ENCODE measurements around the gene EBF3. TPM values are rescaled to one million over a fixed set of nuclear protein-coding genes. Genes with fewer than 3 reads are reported as not detected.

Gene EBF3
- total RNA-seq, 1 experiment from 2014 or later: not detected

DNA sequence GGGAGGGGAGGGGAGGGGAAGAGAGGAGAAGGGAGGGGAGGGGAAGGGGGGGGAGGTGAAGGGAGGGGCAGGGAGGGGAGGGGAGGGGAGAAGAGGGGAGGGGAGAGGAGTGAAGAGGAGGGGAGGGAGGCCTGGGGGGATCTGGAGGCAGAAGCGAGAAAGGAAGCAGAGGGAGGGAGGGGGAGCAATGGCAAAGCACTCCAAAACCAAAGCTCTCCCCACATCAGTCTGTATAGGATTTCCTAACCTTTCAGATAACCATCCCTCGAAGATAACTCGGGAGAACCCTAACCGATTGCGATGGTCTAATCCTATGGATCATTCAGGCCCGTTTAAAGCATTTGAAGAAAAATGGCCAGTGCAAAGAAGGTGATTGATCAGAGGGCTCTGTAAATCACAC, 19.0 kb downstream of the EBF3 start:
- Histone ChIP-seq H2AFZ (ENCODE audit: low read length) (no peak overlapping the region), H3F3A (ENCODE audit: low read length, unreplicated experiment) (no peaks in the 10 kb centered on the region), H3K36me3 (ENCODE audit: low read depth, low read length) (no peaks in the 10 kb centered on the region), H3K27me3 (ENCODE audit: low read length) (no peaks in the 10 kb centered on the region), H3K27ac (ENCODE audit: low read length) (no peak overlapping the region), H3K4me1 (ENCODE audit: insufficient read depth, low read length) (no peaks in the 10 kb centered on the region), H3K9me2 (replicated peaks; ENCODE audit: low read length) (no peaks in the 10 kb centered on the region), H3K79me2 (ENCODE audit: low read length) (no peaks in the 10 kb centered on the region), H3K9me3 (ENCODE audit: low read length) (no peaks in the 10 kb centered on the region), H4K20me1 (ENCODE audit: low read length) (no peaks in the 10 kb centered on the region), H3K4me2 (ENCODE audit: low read length) (no peak overlapping the region), H3K4me3 (ENCODE audit: low read length) (no peak overlapping the region), H3K9ac (ENCODE audit: low read length) (no peak overlapping the region)
- DNase-seq (no peak), ATAC-seq (no peak)
- TF ChIP-seq EZH2 (IDR thresholded peaks at IDR 0.05; ENCODE audit: low read length, unreplicated experiment): no peak
- TF ChIP-seq EZH2phosphoT487 (IDR thresholded peaks at IDR 0.05; ENCODE audit: borderline replicate concordance, low read length): no peak
- TF ChIP-seq, protein P1, sequence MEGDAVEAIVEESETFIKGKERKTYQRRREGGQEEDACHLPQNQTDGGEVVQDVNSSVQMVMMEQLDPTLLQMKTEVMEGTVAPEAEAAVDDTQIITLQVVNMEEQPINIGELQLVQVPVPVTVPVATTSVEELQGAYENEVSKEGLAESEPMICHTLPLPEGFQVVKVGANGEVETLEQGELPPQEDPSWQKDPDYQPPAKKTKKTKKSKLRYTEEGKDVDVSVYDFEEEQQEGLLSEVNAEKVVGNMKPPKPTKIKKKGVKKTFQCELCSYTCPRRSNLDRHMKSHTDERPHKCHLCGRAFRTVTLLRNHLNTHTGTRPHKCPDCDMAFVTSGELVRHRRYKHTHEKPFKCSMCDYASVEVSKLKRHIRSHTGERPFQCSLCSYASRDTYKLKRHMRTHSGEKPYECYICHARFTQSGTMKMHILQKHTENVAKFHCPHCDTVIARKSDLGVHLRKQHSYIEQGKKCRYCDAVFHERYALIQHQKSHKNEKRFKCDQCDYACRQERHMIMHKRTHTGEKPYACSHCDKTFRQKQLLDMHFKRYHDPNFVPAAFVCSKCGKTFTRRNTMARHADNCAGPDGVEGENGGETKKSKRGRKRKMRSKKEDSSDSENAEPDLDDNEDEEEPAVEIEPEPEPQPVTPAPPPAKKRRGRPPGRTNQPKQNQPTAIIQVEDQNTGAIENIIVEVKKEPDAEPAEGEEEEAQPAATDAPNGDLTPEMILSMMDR (conservative IDR thresholded peaks at IDR 0.05; ENCODE audit: low read depth, low read length): no peak
- CTCF ChIA-PET: no interaction called here
- POLR2A ChIA-PET (ENCODE audit: unreplicated experiment): no interaction called here
- BruUV-seq (replicated peaks): no TSS peak
- intact Hi-C loops (cut with micrococcal nuclease): no loop called here

DNA sequence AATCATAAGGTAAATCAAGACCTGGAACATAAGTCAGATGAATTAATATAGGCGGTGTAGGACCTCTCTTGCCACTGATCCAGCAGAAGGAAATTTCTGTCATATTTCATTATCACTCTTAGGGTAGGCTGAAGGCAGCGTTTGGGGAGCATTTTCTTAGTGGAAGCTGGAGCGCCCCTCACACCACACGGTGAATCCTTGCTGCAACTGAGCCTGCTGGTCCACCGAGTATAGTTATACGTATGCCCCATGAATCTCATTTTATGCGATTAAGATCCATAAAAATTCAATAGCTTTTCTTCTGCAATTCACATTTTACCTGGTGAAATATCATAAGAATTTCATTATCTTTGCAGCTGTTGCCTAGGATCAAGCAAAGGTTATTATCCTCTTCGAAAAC, 19.6 kb downstream of the EBF3 start:
- BruUV-seq (replicated peaks): no TSS peak
- ATAC-seq (no peak), DNase-seq (no peak)
- Histone ChIP-seq H4K20me1 (ENCODE audit: low read length) (no peaks in the 10 kb centered on the region), H3K4me3 (ENCODE audit: low read length) (no peak overlapping the region), H3K27me3 (ENCODE audit: low read length) (no peaks in the 10 kb centered on the region), H3K9me2 (replicated peaks; ENCODE audit: low read length) (no peaks in the 10 kb centered on the region), H3K4me1 (ENCODE audit: insufficient read depth, low read length) (no peaks in the 10 kb centered on the region), H3K9me3 (ENCODE audit: low read length) (no peaks in the 10 kb centered on the region), H3F3A (ENCODE audit: low read length, unreplicated experiment) (no peaks in the 10 kb centered on the region), H3K27ac (ENCODE audit: low read length) (no peak overlapping the region), H3K4me2 (ENCODE audit: low read length) (no peak overlapping the region), H2AFZ (ENCODE audit: low read length) (no peak overlapping the region), H3K36me3 (ENCODE audit: low read depth, low read length) (no peaks in the 10 kb centered on the region), H3K79me2 (ENCODE audit: low read length) (no peaks in the 10 kb centered on the region), H3K9ac (ENCODE audit: low read length) (no peak overlapping the region)
- ChIA-PET CTCF (no interaction called here), POLR2A (ENCODE audit: unreplicated experiment) (no interaction called here)
- TF ChIP-seq EZH2 (IDR thresholded peaks at IDR 0.05; ENCODE audit: low read length, unreplicated experiment) (no peak), EZH2phosphoT487 (IDR thresholded peaks at IDR 0.05; ENCODE audit: borderline replicate concordance, low read length) (no peak)
- TF ChIP-seq, protein P1 (conservative IDR thresholded peaks at IDR 0.05; ENCODE audit: low read depth, low read length): no peak
- intact Hi-C loops (cut with micrococcal nuclease): no loop called here

DNA sequence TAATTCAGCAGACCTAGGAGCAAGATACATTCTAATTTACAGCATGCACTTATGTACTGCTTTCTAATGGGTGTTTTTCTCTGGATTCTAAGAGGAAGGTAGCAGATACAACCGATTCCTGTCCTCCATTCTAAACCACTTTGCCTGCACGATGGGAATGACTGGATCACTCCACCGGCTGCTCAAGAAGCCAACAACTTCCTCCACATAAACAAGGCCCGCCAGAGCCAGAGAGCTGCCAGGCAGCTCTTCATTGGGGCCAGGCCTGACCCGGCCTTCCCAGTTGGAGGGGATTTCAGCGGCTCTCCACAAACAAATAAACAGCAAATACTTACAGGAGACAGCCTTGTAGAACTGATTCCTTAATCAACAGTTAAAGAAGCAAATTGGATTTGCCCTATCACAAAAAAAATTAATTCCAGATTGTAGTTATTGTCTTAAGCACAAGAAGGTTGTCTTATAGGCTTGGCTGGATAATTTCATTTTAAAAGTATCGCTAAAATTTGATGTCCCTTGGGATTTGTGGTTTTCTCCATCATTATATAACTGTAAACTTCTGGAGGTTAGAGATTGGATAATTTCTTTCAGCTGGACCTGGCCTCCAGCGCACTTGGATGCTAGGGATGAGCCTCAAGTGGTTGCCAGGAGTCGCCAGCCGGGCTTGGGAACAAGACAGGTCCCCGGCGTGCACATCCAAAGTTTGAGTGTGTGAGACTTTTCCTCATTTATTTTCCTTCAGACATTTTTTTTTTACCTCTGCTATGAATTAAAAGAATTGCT, 20.9 kb downstream of the EBF3 start:
- Histone ChIP-seq H3F3A (ENCODE audit: low read length, unreplicated experiment) (no peaks in the 10 kb centered on the region), H3K4me3 (ENCODE audit: low read length) (no peak overlapping the region), H3K79me2 (ENCODE audit: low read length) (no peaks in the 10 kb centered on the region), H3K9me2 (replicated peaks; ENCODE audit: low read length) (no peaks in the 10 kb centered on the region), H4K20me1 (ENCODE audit: low read length) (no peaks in the 10 kb centered on the region), H3K4me1 (ENCODE audit: insufficient read depth, low read length) (no peaks in the 10 kb centered on the region), H2AFZ (ENCODE audit: low read length) (no peak overlapping the region), H3K9me3 (ENCODE audit: low read length) (no peaks in the 10 kb centered on the region), H3K9ac (ENCODE audit: low read length) (no peak overlapping the region), H3K36me3 (ENCODE audit: low read depth, low read length) (no peaks in the 10 kb centered on the region), H3K27me3 (ENCODE audit: low read length) (no peaks in the 10 kb centered on the region), H3K4me2 (ENCODE audit: low read length) (no peak overlapping the region), H3K27ac (ENCODE audit: low read length) (no peak overlapping the region)
- ChIA-PET CTCF (no interaction called here), POLR2A (ENCODE audit: unreplicated experiment) (no interaction called here)
- DNase-seq (no peak), ATAC-seq (no peak)
- TF ChIP-seq EZH2 (IDR thresholded peaks at IDR 0.05; ENCODE audit: low read length, unreplicated experiment) (no peak), EZH2phosphoT487 (IDR thresholded peaks at IDR 0.05; ENCODE audit: borderline replicate concordance, low read length) (no peak)
- TF ChIP-seq, protein P1 (conservative IDR thresholded peaks at IDR 0.05; ENCODE audit: low read depth, low read length): no peak
- intact Hi-C loops (cut with micrococcal nuclease): no loop called here
- no TSS peak for BruUV-seq (replicated peaks)
